SJSA1 (cell line): ENCODE measurements around the gene DGKI. TPM values are rescaled to one million over a fixed set of nuclear protein-coding genes. Genes with fewer than 3 reads are reported as not detected.

ENCODE experiments used
- DNase-seq, 2 experiments: peaks; one replicate each; pipeline ENCODE4 v3.0.0-alpha.2; 2015 to 2020; ENCODE audit warnings: low spot score in 2 of 2, low read depth in 1 of 2
- H3K27ac ChIP-seq: fragments of 250-450 bp; sonication (Bioruptor Pico); 2 replicates; pipeline ENCODE4 v1.5.1; 2020; ENCODE audit warnings: mild to moderate bottlenecking, moderate library complexity
- H3K27me3 ChIP-seq: fragments of 250-450 bp; sonication (Bioruptor Pico); replicated peaks from 2 replicates; pipeline ENCODE4 v1.5.1; 2020; ENCODE audit warnings: mild to moderate bottlenecking, moderate library complexity
- H3K36me3 ChIP-seq: fragments of 250-450 bp; sonication (Bioruptor Pico); 2 replicates; pipeline ENCODE4 v1.5.1; 2020; ENCODE audit warnings: mild to moderate bottlenecking
- H3K4me1 ChIP-seq: fragments of 250-450 bp; sonication (Bioruptor Pico); replicated peaks from 2 replicates; pipeline ENCODE4 v1.6.1; 2021; ENCODE audit warnings: mild to moderate bottlenecking
- H3K4me3 ChIP-seq: fragments of 250-450 bp; sonication (Bioruptor Pico); 2 replicates; pipeline ENCODE4 v1.5.1; 2020; ENCODE audit warnings: mild to moderate bottlenecking
- H3K9me3 ChIP-seq: fragments of 250-450 bp; sonication (Bioruptor Pico); replicated peaks from 2 replicates; pipeline ENCODE4 v1.5.1; 2020; ENCODE audit warnings: mild to moderate bottlenecking
- total RNA-seq: library from RNA; depleted of rRNA; stranded (reverse); fragments of >200 nt; shearing (Covaris generic); gene quantifications from 2 replicates; pipeline ENCODE4 v1.2.3, GENCODE V29; 2014

DGKI gene
- total RNA-seq, 1 experiment from 2014 or later: 1.6 TPM

GRCh38 chr7:137413901-137414300, 432.9 kb downstream of the DGKI start:
- no peak overlapping the region for H3K4me3 ChIP-seq
- H3K4me1 ChIP-seq: no peaks in the 10 kb centered on the region
- no peaks in the 10 kb centered on the region for H3K27me3 ChIP-seq
- DNase-seq: no peak
- no peak overlapping the region for H3K27ac ChIP-seq
- H3K9me3 ChIP-seq: no peaks in the 10 kb centered on the region
- no peaks in the 10 kb centered on the region for H3K36me3 ChIP-seq

GRCh38 chr7:137411446-137411845, 435.3 kb downstream of the DGKI start:
- Histone ChIP-seq H3K27me3 (no peaks in the 10 kb centered on the region), H3K4me3 (no peak overlapping the region), H3K27ac (no peak overlapping the region), H3K36me3 (no peaks in the 10 kb centered on the region), H3K4me1 (no peaks in the 10 kb centered on the region), H3K9me3 (no peaks in the 10 kb centered on the region)
- DNase-seq: no peak

GRCh38 chr7:137408126-137408525, 438.6 kb downstream of the DGKI start:
- H3K9me3 ChIP-seq: no peaks in the 10 kb centered on the region
- H3K4me1 ChIP-seq: no peaks in the 10 kb centered on the region
- no peak overlapping the region for H3K27ac ChIP-seq
- H3K4me3 ChIP-seq: no peak overlapping the region
- DNase-seq: no peak
- no peaks in the 10 kb centered on the region for H3K27me3 ChIP-seq
- no peaks in the 10 kb centered on the region for H3K36me3 ChIP-seq

GRCh38 chr7:137407078-137407477, 439.7 kb downstream of the DGKI start:
- no peaks in the 10 kb centered on the region for H3K4me1 ChIP-seq
- H3K36me3 ChIP-seq: no peaks in the 10 kb centered on the region
- H3K9me3 ChIP-seq: no peaks in the 10 kb centered on the region
- no peak for DNase-seq
- H3K27ac ChIP-seq: no peak overlapping the region
- no peaks in the 10 kb centered on the region for H3K27me3 ChIP-seq
- no peak overlapping the region for H3K4me3 ChIP-seq

GRCh38 chr7:137404660-137405317, 442.0 kb downstream of the DGKI start:
- Histone ChIP-seq H3K9me3 (no peaks in the 10 kb centered on the region), H3K27ac (no peak overlapping the region), H3K36me3 (no peaks in the 10 kb centered on the region), H3K4me3 (no peak overlapping the region), H3K27me3 (no peaks in the 10 kb centered on the region), H3K4me1 (peaks cover 6% of the 10 kb centered on the region)
- DNase-seq: no peak

GRCh38 chr7:137403353-137403695, 443.4 kb downstream of the DGKI start:
- Histone ChIP-seq H3K4me3 (no peak overlapping the region), H3K27me3 (no peaks in the 10 kb centered on the region)

GRCh38 chr7:137402536-137403352, 444.0 kb downstream of the DGKI start:
- Histone ChIP-seq H3K9me3 (no peaks in the 10 kb centered on the region), H3K4me1 (peaks cover 6% of the 10 kb centered on the region)
- DNase-seq: no peak

More at GRCh38 chr7:137403353-137403695, 443.4 kb downstream of the DGKI start:
- Histone ChIP-seq H3K36me3 (no peaks in the 10 kb centered on the region), H3K9me3 (no peaks in the 10 kb centered on the region), H3K27ac (no peak overlapping the region), H3K4me1 (peaks cover 6% of the 10 kb centered on the region)
- no peak for DNase-seq

GRCh38 chr7:137399827-137400823, 446.6 kb downstream of the DGKI start:
- H3K36me3 ChIP-seq: no peaks in the 10 kb centered on the region
- no peak overlapping the region for H3K27ac ChIP-seq

More at GRCh38 chr7:137402536-137403352, 444.0 kb downstream of the DGKI start:
- Histone ChIP-seq H3K36me3 (no peaks in the 10 kb centered on the region), H3K27me3 (no peaks in the 10 kb centered on the region), H3K4me3 (no peak overlapping the region), H3K27ac (no peak overlapping the region)

GRCh38 chr7:137396051-137396450, 450.7 kb downstream of the DGKI start:
- no peaks in the 10 kb centered on the region for H3K9me3 ChIP-seq
- H3K27me3 ChIP-seq: no peaks in the 10 kb centered on the region
- DNase-seq: no peak
- H3K27ac ChIP-seq: no peak overlapping the region
- H3K36me3 ChIP-seq: no peaks in the 10 kb centered on the region
- no peak overlapping the region for H3K4me3 ChIP-seq
- H3K4me1 ChIP-seq: peaks cover 6% of the 10 kb centered on the region

More at GRCh38 chr7:137399827-137400823, 446.6 kb downstream of the DGKI start:
- peak in 1 of 2 experiments; percentile 5 for DNase-seq
- H3K27me3 ChIP-seq: no peaks in the 10 kb centered on the region
- no peak overlapping the region for H3K4me3 ChIP-seq
- peaks cover 6% of the 10 kb centered on the region for H3K4me1 ChIP-seq
- H3K9me3 ChIP-seq: no peaks in the 10 kb centered on the region

GRCh38 chr7:137395420-137395819, 451.4 kb downstream of the DGKI start:
- Histone ChIP-seq H3K9me3 (no peaks in the 10 kb centered on the region), H3K27ac (no peak overlapping the region), H3K27me3 (no peaks in the 10 kb centered on the region), H3K4me3 (no peak overlapping the region), H3K4me1 (peaks cover 6% of the 10 kb centered on the region), H3K36me3 (no peaks in the 10 kb centered on the region)
- no peak for DNase-seq

- no peaks in the 10 kb centered on the region for H3K9me3 ChIP-seq
These were observed 453.2 kb downstream of the DGKI start for GRCh38 chr7:137393570-137393969.

GRCh38 chr7:137390076-137390475, 456.7 kb downstream of the DGKI start:
- H3K27ac ChIP-seq: no peak overlapping the region
- no peaks in the 10 kb centered on the region for H3K4me1 ChIP-seq
- no peaks in the 10 kb centered on the region for H3K9me3 ChIP-seq
- H3K27me3 ChIP-seq: no peaks in the 10 kb centered on the region; the same call in 1 of the 2 replicates
- H3K4me3 ChIP-seq: no peak overlapping the region
- peak in 1 of 2 experiments; percentile 4 for DNase-seq
- no peaks in the 10 kb centered on the region for H3K36me3 ChIP-seq

More at GRCh38 chr7:137393570-137393969, 453.2 kb downstream of the DGKI start:
- no peaks in the 10 kb centered on the region for H3K36me3 ChIP-seq
- no peak for DNase-seq
- H3K4me1 ChIP-seq: no peaks in the 10 kb centered on the region
- H3K4me3 ChIP-seq: no peak overlapping the region
- H3K27me3 ChIP-seq: no peaks in the 10 kb centered on the region
- H3K27ac ChIP-seq: no peak overlapping the region

- H3K27ac ChIP-seq: no peak overlapping the region
- H3K4me1 ChIP-seq: no peaks in the 10 kb centered on the region
- no peak for DNase-seq
- H3K9me3 ChIP-seq: no peaks in the 10 kb centered on the region
- H3K4me3 ChIP-seq: no peak overlapping the region
- H3K36me3 ChIP-seq: no peaks in the 10 kb centered on the region
- no peaks in the 10 kb centered on the region; the same call in 1 of the 2 replicates for H3K27me3 ChIP-seq
These were observed 457.9 kb downstream of the DGKI start for GRCh38 chr7:137388916-137389315.
